H1 (cell line): ENCODE data around the gene BBS9. TPM values are rescaled to one million over a fixed set of nuclear protein-coding genes. Genes with fewer than 3 reads are reported as not detected.

Source experiments
- CTCF ChIA-PET: fragments of 300-600 bp; sonication (Branson Sonifier 250); formaldehyde crosslinking; loops from one replicate; lab custom pipeline; 2021; ENCODE audit not compliant: partially characterized antibody; lab: Charles Lee
- POLR2A ChIA-PET: fragments of 300-600 bp; sonication (Branson Sonifier 250); formaldehyde crosslinking; loops from one replicate; lab custom pipeline; 2021; ENCODE audit warnings: inconsistent platforms; ENCODE audit not compliant: partially characterized antibody; lab: Charles Lee
- DNase-seq, 2 experiments: peaks; one replicate each; pipeline versions ENCODE4 v3.0.0 to v3.0.0-alpha.2; 2010 to 2022; ENCODE audit warnings: low spot score in 2 of 2, low read depth in 1 of 2, mixed read lengths in 1 of 2
- FAIRE-seq: peaks from 2 replicates; lab custom pipeline; 2011; peaks lifted over from hg19 to GRCh38; lab: Jason Lieb, UNC
- H2AFZ ChIP-seq: 2 replicates; pipeline ENCODE4 v1.8.1; 2012; ENCODE audit warnings: low read length, inconsistent platforms
- H2AK5ac ChIP-seq: 2 replicates; pipeline ENCODE4 v1.6.1; 2013; ENCODE audit warnings: low read depth, low read length
- H2BK120ac ChIP-seq: replicated peaks from 2 replicates; pipeline ENCODE3; 2013; ENCODE audit warnings: low read depth, low read length, inconsistent platforms
- H2BK12ac ChIP-seq: 2 replicates; pipeline ENCODE4 v1.6.1; 2013; ENCODE audit warnings: low read depth, low read length
- H2BK15ac ChIP-seq: 2 replicates; pipeline ENCODE4 v1.6.1; 2013; ENCODE audit warnings: low read length
- H2BK20ac ChIP-seq: 2 replicates; pipeline ENCODE4 v1.6.1; 2013; ENCODE audit warnings: low read length
- H2BK5ac ChIP-seq: 2 replicates; pipeline ENCODE4 v1.6.1; 2013; ENCODE audit warnings: low read depth, low read length
- H3K14ac ChIP-seq: 2 replicates; pipeline ENCODE4 v1.6.1; 2013; ENCODE audit warnings: inconsistent platforms; ENCODE audit not compliant: insufficient read length
- H3K18ac ChIP-seq: 2 replicates; pipeline ENCODE4 v1.6.1; 2013; ENCODE audit warnings: low read length; ENCODE audit errors: extremely low read depth
- H3K23ac ChIP-seq: 2 replicates; pipeline ENCODE4 v1.6.1; 2013; ENCODE audit warnings: inconsistent platforms; ENCODE audit not compliant: insufficient read length
- H3K23me2 ChIP-seq: 2 replicates; pipeline ENCODE4 v1.6.1; 2013; ENCODE audit warnings: low read depth, low read length
- H3K27ac ChIP-seq: 2 replicates; pipeline ENCODE4 v1.6.1; 2011; ENCODE audit warnings: low read depth, low read length, inconsistent platforms
- H3K27me3 ChIP-seq, 4 experiments: replicated peaks in 1 of 4; 1 replicate in 1 of 4; 2 replicates in 3 of 4; pipeline versions ENCODE4 v1.6.1 to v1.8.1; 2011 to 2013; ENCODE audit warnings: low read length in 3 of 4, mild to moderate bottlenecking in 3 of 4, inconsistent platforms in 2 of 4, mixed read lengths in 2 of 4, moderate library complexity in 1 of 4; ENCODE audit not compliant: control insufficient read depth in 3 of 4, insufficient read depth in 3 of 4; ENCODE audit errors: extremely low read depth in 1 of 4
- H3K36me3 ChIP-seq, 4 experiments: 2 replicates each; pipeline versions ENCODE4 v1.6.1 to v1.8.1; 2011 to 2013; ENCODE audit warnings: mild to moderate bottlenecking in 4 of 4, low read length in 3 of 4, moderate library complexity in 2 of 4, control low read depth in 1 of 4, inconsistent platforms in 1 of 4; ENCODE audit not compliant: insufficient read depth in 4 of 4, control insufficient read depth in 2 of 4
- H3K4ac ChIP-seq: replicated peaks from 2 replicates; pipeline ENCODE3; 2013; ENCODE audit warnings: low read length, low read depth, mixed read lengths, inconsistent platforms; ENCODE audit not compliant: insufficient read length
- H3K4me1 ChIP-seq, 4 experiments: replicated peaks in 1 of 4; 1 replicate in 1 of 4; 2 replicates in 3 of 4; pipeline versions ENCODE4 v1.6.1 to v1.8.1; 2011 to 2013; ENCODE audit warnings: low read length in 3 of 4, inconsistent platforms in 2 of 4, mixed read lengths in 1 of 4; ENCODE audit not compliant: insufficient read depth in 4 of 4, control insufficient read depth in 3 of 4
- H3K4me2 ChIP-seq, 2 experiments: 2 replicates each; pipeline versions ENCODE4 v1.6.1 to v1.8.1; 2011 to 2013; ENCODE audit warnings: low read depth in 2 of 2, low read length in 2 of 2, control low read depth in 1 of 2, inconsistent platforms in 1 of 2, mild to moderate bottlenecking in 1 of 2; ENCODE audit not compliant: insufficient read depth in 1 of 2
- H3K4me3 ChIP-seq, 4 experiments: fragments of 200-600, 300-600 bp in 1 of 4; sonication (generic), shearing (Covaris generic), sonication (Bioruptor Twin) in 1 of 4; 2 replicates each; pipeline versions ENCODE4 v1.5.1 to v1.8.1; 2011 to 2016; ENCODE audit warnings: low read length in 4 of 4, low read depth in 3 of 4, control low read depth in 2 of 4, inconsistent platforms in 2 of 4, mild to moderate bottlenecking in 2 of 4, mixed read lengths in 1 of 4, moderate library complexity in 1 of 4; ENCODE audit not compliant: insufficient read depth in 2 of 4; ENCODE audit errors: extremely low read depth in 1 of 4
- H3K56ac ChIP-seq: replicated peaks from 2 replicates; pipeline ENCODE3; 2013; ENCODE audit warnings: low read depth, mild to moderate bottlenecking, mixed read lengths, low read length, inconsistent platforms; ENCODE audit not compliant: insufficient read length
- H3K79me1 ChIP-seq: 2 replicates; pipeline ENCODE4 v1.6.1; 2013; ENCODE audit warnings: low read depth, low read length, control low read depth
- H3K79me2 ChIP-seq, 2 experiments: 2 replicates each; pipeline versions ENCODE4 v1.6.1 to v1.8.1; 2012 to 2013; ENCODE audit warnings: low read length in 2 of 2, mild to moderate bottlenecking in 2 of 2, inconsistent platforms in 1 of 2; ENCODE audit not compliant: insufficient read depth in 2 of 2, control insufficient read depth in 1 of 2
- H3K9ac ChIP-seq, 4 experiments: replicated peaks in 1 of 4; 1 replicate in 1 of 4; 2 replicates in 3 of 4; pipeline versions ENCODE4 v1.6.1 to v1.8.1; 2011 to 2013; ENCODE audit warnings: low read depth in 3 of 4, low read length in 3 of 4, control low read depth in 2 of 4, mild to moderate bottlenecking in 2 of 4, moderate library complexity in 2 of 4, inconsistent platforms in 1 of 4; ENCODE audit errors: extremely low read depth in 1 of 4
- H3K9me3 ChIP-seq, 2 experiments: 2 replicates each; pipeline versions ENCODE4 v1.6.1 to v1.8.1; 2012 to 2013; ENCODE audit warnings: mild to moderate bottlenecking in 2 of 2, moderate library complexity in 2 of 2, control low read depth in 1 of 2, inconsistent platforms in 1 of 2, low read depth in 1 of 2, low read length in 1 of 2, mixed read lengths in 1 of 2; ENCODE audit not compliant: insufficient read depth in 2 of 2
- H4K20me1 ChIP-seq, 2 experiments: replicated peaks in 1 of 2; 2 replicates each; pipeline versions ENCODE3 to v1.8.1; 2011 to 2013; ENCODE audit warnings: inconsistent platforms in 2 of 2, low read length in 2 of 2, mild to moderate bottlenecking in 1 of 2; ENCODE audit not compliant: insufficient read depth in 2 of 2, control insufficient read depth in 1 of 2
- H4K5ac ChIP-seq: 2 replicates; pipeline ENCODE4 v1.6.1; 2013; ENCODE audit warnings: low read length, low read depth, mixed read lengths, inconsistent platforms; ENCODE audit not compliant: insufficient read length
- H4K8ac ChIP-seq: 2 replicates; pipeline ENCODE4 v1.8.0; 2013; ENCODE audit warnings: mild to moderate bottlenecking, moderate library complexity, low read length, inconsistent platforms; ENCODE audit not compliant: insufficient read depth; ENCODE audit errors: extremely low read depth
- H4K91ac ChIP-seq: replicated peaks from 2 replicates; pipeline ENCODE3; 2013; ENCODE audit warnings: low read length, mixed read lengths, inconsistent platforms; ENCODE audit not compliant: insufficient read length
- ATF2 ChIP-seq: IDR thresholded peaks from 2 replicates; pipeline ENCODE4 v1.6.1; 2012; ENCODE audit warnings: low read length, inconsistent platforms
- BCL11A ChIP-seq, 2 experiments: IDR thresholded peaks; one replicate each; pipeline ENCODE4 v1.6.1; 2011; ENCODE audit warnings: low read depth in 2 of 2, low read length in 2 of 2, mild to moderate bottlenecking in 2 of 2
- HDAC2 ChIP-seq, 2 experiments: fragments of 300-600 bp in 1 of 2; sonication (generic) in 1 of 2; IDR thresholded peaks; 2 replicates each; pipeline ENCODE4 v1.6.1; 2011 to 2012; ENCODE audit warnings: low read depth in 2 of 2, low read length in 2 of 2, mild to moderate bottlenecking in 2 of 2, moderate library complexity in 2 of 2, borderline replicate concordance in 1 of 2, inconsistent platforms in 1 of 2
- KDM1A ChIP-seq: fragments of 200-600, 300-600 bp; sonication (generic); IDR thresholded peaks from 2 replicates; pipeline ENCODE4 v1.7.1; 2016; ENCODE audit warnings: mild to moderate bottlenecking, low read length, borderline replicate concordance
- MAX ChIP-seq: IDR thresholded peaks from 2 replicates; pipeline ENCODE4 v1.6.1; 2012; ENCODE audit warnings: inconsistent platforms
- NANOG ChIP-seq: IDR thresholded peaks from 2 replicates; pipeline ENCODE4 v1.6.1; 2011; ENCODE audit warnings: low read length, low read depth, mild to moderate bottlenecking, inconsistent platforms; ENCODE audit not compliant: insufficient read depth, poor library complexity, severe bottlenecking
- SIN3A ChIP-seq, 2 experiments: IDR thresholded peaks in 1 of 2; conservative IDR thresholded peaks in 1 of 2; 2 replicates each; pipeline ENCODE4 v1.6.1; 2011 to 2012; ENCODE audit warnings: low read length in 2 of 2, improper control_type of control experiment in 1 of 2, low read depth in 1 of 2, mild to moderate bottlenecking in 1 of 2
- SIRT6 ChIP-seq: IDR thresholded peaks from one replicate; pipeline ENCODE4 v1.7.1; 2012; ENCODE audit warnings: low read length, inconsistent platforms
- TAF7 ChIP-seq: optimal IDR thresholded peaks from 2 replicates; pipeline ENCODE3; 2011; ENCODE audit warnings: low read depth, mild to moderate bottlenecking, inconsistent platforms, low read length, moderate library complexity, borderline replicate concordance
- TCF12 ChIP-seq: IDR thresholded peaks from 2 replicates; pipeline ENCODE4 v1.6.1; 2011; ENCODE audit warnings: low read depth, mild to moderate bottlenecking, low read length
- WGBS, 2 experiments: shearing (Covaris generic) in 1 of 2; methylation state at CpG; one replicate each; pipeline versions ENCODE4 v1.1.6 to v1.1.7; 2013 to 2015; ENCODE audit warnings: low lambda C conversion rate in 2 of 2, mixed read lengths in 2 of 2, inconsistent platforms in 1 of 2, low coverage in 1 of 2, missing lambda C conversion rate in 1 of 2; ENCODE audit not compliant: insufficient replicate concordance in 2 of 2, insufficient coverage in 1 of 2, insufficient read length in 1 of 2; ENCODE audit errors: extremely low coverage in 1 of 2, missing lambda C conversion rate in 1 of 2; 5-methylcytosine and 5-hydroxymethylcytosine counted together
- polyA plus RNA-seq, 7 experiments: library from polyadenylated mRNA; depleted of rRNA in 3 of 7; stranded (reverse) in 5 of 7; unstranded in 2 of 7; fragments of >200 nt in 5 of 7; fragments of 200-250 nt in 2 of 7; gene quantifications; 1 replicate in 5 of 7; 2 replicates in 1 of 7; 4 replicates in 1 of 7; pipeline versions ENCODE4 v1.2.1 to v1.2.3, GENCODE V29; 2011 to 2013; ENCODE audit warnings: missing spikeins in 2 of 7, mixed read lengths in 2 of 7
- total RNA-seq: library from RNA; stranded (reverse); fragmentation: NEBNext Ultra II Directional; extraction: Animal tissue kit (Norgen Biotek cat#: 25700); gene quantifications from 2 replicates; pipeline ENCODE4 v1.2.1, GENCODE V29; 2021

BBS9 gene
- total and polyA plus RNA-seq, 2 of the 8 experiments (the other 6 are each of a cell fraction or from before 2014, with no cell fraction given): 22.3 to 37.0 TPM

- no peak overlapping the region for H2BK120ac ChIP-seq
- H2BK5ac ChIP-seq: no peak overlapping the region
- POLR2A ChIA-PET: no interaction called here
- H4K8ac ChIP-seq: no peak overlapping the region
- no peak overlapping the region for H3K56ac ChIP-seq
- no peak overlapping the region for H4K5ac ChIP-seq
- no peak overlapping the region for H3K14ac ChIP-seq
- H3K27me3 ChIP-seq: no peaks in the 10 kb centered on the region
- no peak overlapping the region for H3K27ac ChIP-seq
- no peak overlapping the region for H2BK12ac ChIP-seq
- no peak overlapping the region for H3K4me2 ChIP-seq
- H2AFZ ChIP-seq: no peak overlapping the region
- no peaks in the 10 kb centered on the region for H4K20me1 ChIP-seq
- H3K4ac ChIP-seq: no peak overlapping the region
- no peak overlapping the region for H2AK5ac ChIP-seq
- H3K9ac ChIP-seq: no peak overlapping the region
- no peaks in the 10 kb centered on the region for H3K23me2 ChIP-seq
- H3K79me1 ChIP-seq: no peaks in the 10 kb centered on the region
- H4K91ac ChIP-seq: no peak overlapping the region
- no peaks in the 10 kb centered on the region for H3K79me2 ChIP-seq
- no peak for TF ChIP-seq ATF2
- no peak for TF ChIP-seq NANOG
- no peak for TF ChIP-seq SIN3A (conservative IDR thresholded peaks at IDR 0.05 in 1 of 2, IDR thresholded peaks at IDR 0.05 in 1 of 2; ENCODE audit: low read depth in 1 of 2, low read length in 2 of 2)
- no peak for TF ChIP-seq HDAC2 (IDR thresholded peaks at IDR 0.05; ENCODE audit: borderline replicate concordance in 1 of 2, low read depth in 2 of 2, low read length in 2 of 2)
- TF ChIP-seq TCF12: no peak
- no peak for TF ChIP-seq KDM1A
- no peak for TF ChIP-seq TAF7
- no peak for TF ChIP-seq MAX
- no peak for TF ChIP-seq SIRT6
- TF ChIP-seq BCL11A (IDR thresholded peaks at IDR 0.05; ENCODE audit: low read depth in 2 of 2, low read length in 2 of 2): no peak
- H3K4me1 ChIP-seq: no peaks in the 10 kb centered on the region
- no peak overlapping the region for H3K23ac ChIP-seq
- H2BK15ac ChIP-seq: no peak overlapping the region
- H3K18ac ChIP-seq: no peak overlapping the region
- H3K36me3 ChIP-seq: no peaks in the 10 kb centered on the region
- no peak overlapping the region for H3K4me3 ChIP-seq
- no peaks in the 10 kb centered on the region for H3K9me3 ChIP-seq
- no peak for DNase-seq
- CTCF ChIA-PET: interaction anchor here (0.8 kb wide), 1 partner anchor 87 kb away, joined by 3 read pairs; no protein-coding TSS in a partner anchor
- 92% methylated on average over 2 of the region's 2 CpGs; no CpG with 5 or more reads in 1 of the 2 experiments for WGBS, 2 experiments
- FAIRE-seq: no peak
- no peak overlapping the region for H2BK20ac ChIP-seq
Measured at GRCh38 chr7:33336820-33337219, 207.5 kb downstream of the BBS9 start.
